OCI-LY3 (cell line): Measurements from ENCODE around the gene CTCF.
A peak's percentile ranks its signal among the peaks of the same experiment; 100 is the strongest.

Experiments
- H2AFZ ChIP-seq: fragments of 200-600, 300-600 bp; shearing (Covaris generic); 2 replicates; pipeline ENCODE4 v1.6.0; 2014; ENCODE audit warnings: antibody characterized with exemption, low read depth, low read length
- H3K27ac ChIP-seq: fragments of 200-600, 300-600 bp; sonication (generic); 2 replicates; pipeline ENCODE4 v1.5.1; 2014; ENCODE audit warnings: mild to moderate bottlenecking, low read length, moderate library complexity, mixed read lengths
- H3K27me3 ChIP-seq: fragments of 200-600, 300-600 bp; sonication (generic); 2 replicates; pipeline ENCODE4 v1.6.1; 2014; ENCODE audit warnings: low read depth, low read length, mixed read lengths
- H3K36me3 ChIP-seq: fragments of 200-600, 300-600 bp; sonication (generic); replicated peaks from 2 replicates; pipeline ENCODE3; 2014; ENCODE audit warnings: low read depth, low read length, mixed read lengths
- H3K4me1 ChIP-seq: fragments of 300-600, 200-600 bp; sonication (generic); 2 replicates; pipeline ENCODE4 v1.6.1; 2014; ENCODE audit warnings: low read length, mixed read lengths
- H3K4me2 ChIP-seq: fragments of 200-600, 300-600 bp; sonication (generic); 2 replicates; pipeline ENCODE4 v1.6.1; 2014; ENCODE audit warnings: low read length, mixed read lengths
- H3K4me3 ChIP-seq: fragments of 300-600, 200-600 bp; sonication (generic); 2 replicates; pipeline ENCODE4 v1.5.1; 2014; ENCODE audit warnings: antibody characterized with exemption, mild to moderate bottlenecking, low read length, moderate library complexity
- H3K79me2 ChIP-seq: fragments of 300-600, 200-600 bp; shearing (Covaris generic); 2 replicates; pipeline ENCODE4 v1.6.1; 2014; ENCODE audit warnings: mild to moderate bottlenecking, low read length, mixed read lengths
- H3K9ac ChIP-seq: fragments of 300-600, 200-600 bp; shearing (Covaris generic); 2 replicates; pipeline ENCODE4 v1.6.0; 2014; ENCODE audit warnings: mild to moderate bottlenecking, low read length, moderate library complexity
- H3K9me3 ChIP-seq: fragments of 200-600, 300-600 bp; shearing (Covaris generic); 2 replicates; pipeline ENCODE4 v1.6.1; 2014; ENCODE audit warnings: low read length, mixed read lengths; ENCODE audit not compliant: insufficient read depth
- H4K20me1 ChIP-seq: fragments of 200-600, 300-600 bp; sonication (generic); 2 replicates; pipeline ENCODE4 v1.6.1; 2016; ENCODE audit warnings: low read length, mixed read lengths; ENCODE audit not compliant: insufficient read depth
- CTCF ChIP-seq: fragments of 200-600, 300-600 bp; sonication (generic); IDR thresholded peaks from 2 replicates; pipeline ENCODE4 v1.5.1; 2014; ENCODE audit warnings: antibody characterized with exemption, low read length, low read depth
- EZH2phosphoT487 ChIP-seq: fragments of 200-600 bp; shearing (Covaris generic); IDR thresholded peaks from 2 replicates; pipeline ENCODE4 v1.6.1; 2018; ENCODE audit warnings: antibody characterized with exemption, mixed run types, low read depth

CTCF gene

GRCh38 chr16:67528870-67529581 lies 33.3 kb upstream of the CTCF start:
- H3K4me1 ChIP-seq = peaks cover 27% of the 10 kb centered on the region
- peak overlapping the region; percentile 61 for H3K27ac ChIP-seq
- H2AFZ ChIP-seq = no peak overlapping the region
- peak overlapping the region; percentile 97 for H3K4me2 ChIP-seq
- H3K79me2 ChIP-seq = peaks cover 43% of the 10 kb centered on the region
- no peaks in the 10 kb centered on the region for H3K9me3 ChIP-seq
- TF ChIP-seq CTCF (no peak), EZH2phosphoT487 (no peak)
- H3K27me3 ChIP-seq = no peaks in the 10 kb centered on the region
- peaks cover 7% of the 10 kb centered on the region for H3K36me3 ChIP-seq
- peaks cover 23% of the 10 kb centered on the region for H4K20me1 ChIP-seq
- peak overlapping the region; percentile 95 for H3K4me3 ChIP-seq
- H3K9ac ChIP-seq = peak overlapping the region; percentile 97

GRCh38 chr16:67529582-67530012 lies 32.7 kb upstream of the CTCF start:
- Histone ChIP-seq H4K20me1 (peaks cover 29% of the 10 kb centered on the region), H3K4me3 (peak overlapping the region; percentile 95), H3K9me3 (no peaks in the 10 kb centered on the region), H2AFZ (no peak overlapping the region; the same call in 1 of the 2 replicates), H3K9ac (peak overlapping the region; percentile 97), H3K79me2 (peaks cover 43% of the 10 kb centered on the region), H3K27me3 (no peaks in the 10 kb centered on the region), H3K27ac (peak overlapping the region; percentile 61), H3K4me2 (peak overlapping the region; percentile 97), H3K36me3 (peaks cover 7% of the 10 kb centered on the region), H3K4me1 (peaks cover 32% of the 10 kb centered on the region)
- TF ChIP-seq CTCF (no peak), EZH2phosphoT487 (no peak)

GRCh38 chr16:67530013-67530939 lies 32.0 kb upstream of the CTCF start:
- Histone ChIP-seq H3K79me2 (peaks cover 48% of the 10 kb centered on the region), H3K4me3 (peak overlapping the region; percentile 95), H3K27ac (peak overlapping the region; percentile 61), H3K4me2 (peak overlapping the region; percentile 97), H3K9me3 (no peaks in the 10 kb centered on the region), H2AFZ (no peak overlapping the region; the same call in 1 of the 2 replicates), H3K9ac (peak overlapping the region; percentile 97), H3K27me3 (no peaks in the 10 kb centered on the region), H3K4me1 (peaks cover 33% of the 10 kb centered on the region), H3K36me3 (peaks cover 7% of the 10 kb centered on the region), H4K20me1 (peaks cover 34% of the 10 kb centered on the region)
- TF ChIP-seq EZH2phosphoT487 = no peak
- TF ChIP-seq CTCF = no peak

- H3K4me1 ChIP-seq = peaks cover 33% of the 10 kb centered on the region
- no peaks in the 10 kb centered on the region for H3K9me3 ChIP-seq
- H3K36me3 ChIP-seq = peaks cover 7% of the 10 kb centered on the region
- peak overlapping the region; percentile 97 for H3K9ac ChIP-seq
- peaks cover 53% of the 10 kb centered on the region for H3K79me2 ChIP-seq
- H3K4me3 ChIP-seq = peak overlapping the region; percentile 95
- H4K20me1 ChIP-seq = peaks cover 43% of the 10 kb centered on the region
- H3K27me3 ChIP-seq = no peaks in the 10 kb centered on the region
- peak overlapping the region; percentile 97 for H3K4me2 ChIP-seq
- TF ChIP-seq EZH2phosphoT487 (no peak), CTCF (no peak)
- H2AFZ ChIP-seq = no peak overlapping the region
- H3K27ac ChIP-seq = peak overlapping the region; percentile 61; the same call in 1 of the 2 replicates
Measured at GRCh38 chr16:67531247-67531646, 31.1 kb upstream of the CTCF start.
